MCF 10A (cell line): ENCODE results near the gene AP3D1. TPM values are rescaled to one million over a fixed set of nuclear protein-coding genes. Genes with fewer than 3 reads are reported as not detected.
A peak's percentile ranks its signal among the peaks of the same experiment; 100 is the strongest.

ENCODE experiments used
- BruUV-seq: library from RNA; stranded (reverse); fragments of 400-500 nt; replicated peaks from 2 replicates; lab custom pipeline; 2021; lab: Mats Ljungman, UMichigan
- CTCF ChIA-PET: fragments of 300-600 bp; sonication (Branson Sonifier 250); formaldehyde crosslinking; extraction: SDS; loops from one replicate; lab custom pipeline; 2021; ENCODE audit warnings: antibody characterized with exemption, inconsistent platforms; lab: Yijun Ruan, JAX
- POLR2A ChIA-PET: fragments of 300-600, 350-650 bp; sonication (Branson Sonifier 250); formaldehyde crosslinking; extraction: SDS; loops from one replicate; lab custom pipeline; 2020; ENCODE audit warnings: antibody characterized with exemption, inconsistent platforms; lab: Yijun Ruan, JAX
- DNase-seq: peaks from one replicate; pipeline ENCODE4 v3.0.0-alpha.2; 2018; ENCODE audit not compliant: unreplicated experiment
- H3K27ac Mint-ChIP-seq: one replicate; pipeline ENCODE4 v1.8.0; 2022; ENCODE audit warnings: mild to moderate bottlenecking, low read depth, mixed read lengths; ENCODE audit not compliant: unreplicated experiment
- H3K27me3 Mint-ChIP-seq: one replicate; pipeline ENCODE4 v1.8.0; 2022; ENCODE audit warnings: mixed read lengths; ENCODE audit not compliant: insufficient read depth, unreplicated experiment
- H3K36me3 Mint-ChIP-seq: one replicate; pipeline ENCODE4 v1.8.0; 2022; ENCODE audit warnings: mild to moderate bottlenecking, moderate library complexity, mixed read lengths; ENCODE audit not compliant: insufficient read depth, unreplicated experiment
- H3K4me1 Mint-ChIP-seq: one replicate; pipeline ENCODE4 v1.8.0; 2022; ENCODE audit warnings: mixed read lengths; ENCODE audit not compliant: insufficient read depth, unreplicated experiment
- H3K4me3 Mint-ChIP-seq: one replicate; pipeline ENCODE4 v1.8.0; 2022; ENCODE audit warnings: mild to moderate bottlenecking, moderate library complexity, mixed read lengths; ENCODE audit not compliant: unreplicated experiment
- H3K9me3 Mint-ChIP-seq: one replicate; pipeline ENCODE4 v1.8.0; 2022; ENCODE audit warnings: mixed read lengths; ENCODE audit not compliant: unreplicated experiment
- intact Hi-C: fragments of 100-400 bp; cut with micrococcal nuclease; formaldehyde crosslinking; loops from 2 replicates; pipeline ENCODE4 v1.14.1; 2022
- total RNA-seq: library from RNA; stranded (reverse); gene quantifications from 2 replicates; pipeline ENCODE4 v1.2.3, GENCODE V29; 2022
- TF ChIP-seq, protein P1 (sequence below): fragments of 200-600 bp; IDR thresholded peaks from one replicate; pipeline ENCODE4 v1.8.0; 2022; ENCODE audit warnings: antibody characterized with exemption, mild to moderate bottlenecking; ENCODE audit not compliant: unreplicated experiment

Gene AP3D1
- total RNA-seq, 1 experiment from 2014 or later: 181 TPM

DNA sequence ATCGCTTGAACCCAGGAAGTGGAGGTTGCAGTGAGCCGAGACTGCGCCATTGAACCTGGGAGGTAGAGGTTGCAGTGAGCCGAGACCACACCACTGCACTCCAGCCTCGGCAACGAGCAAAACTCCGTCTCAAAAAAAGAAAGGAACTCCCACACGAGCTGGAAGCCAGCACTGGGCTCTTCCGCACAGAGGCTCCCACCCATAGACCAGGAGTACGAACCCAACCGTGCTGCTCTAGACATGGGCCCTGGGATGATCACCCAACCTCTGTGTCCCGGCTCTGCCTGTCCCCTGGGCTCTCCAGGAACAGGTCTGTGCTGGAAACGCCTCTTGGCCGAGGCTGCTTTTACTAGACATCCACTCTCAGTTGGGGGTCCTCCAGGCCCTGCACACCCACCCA, 24.4 kb upstream of the AP3D1 start:
- ChIA-PET CTCF (interaction anchor here (1.0 kb wide), 1 partner anchor 20 kb away, joined by 8 read pairs; no protein-coding TSS in a partner anchor), POLR2A (interaction anchor here (0.7 kb wide), 1 partner anchor 45 kb away, joined by 3 read pairs; no protein-coding TSS in a partner anchor)
- H3K9me3 Mint-ChIP-seq: no peaks in the 10 kb centered on the region
- H3K4me3 Mint-ChIP-seq: no peak overlapping the region
- no TSS peak for BruUV-seq
- H3K27ac Mint-ChIP-seq: peak overlapping the region; percentile 82
- H3K36me3 Mint-ChIP-seq: peaks cover 20% of the 10 kb centered on the region
- DNase-seq: no peak
- H3K4me1 Mint-ChIP-seq: peaks cover 10% of the 10 kb centered on the region
- TF ChIP-seq, protein P1, sequence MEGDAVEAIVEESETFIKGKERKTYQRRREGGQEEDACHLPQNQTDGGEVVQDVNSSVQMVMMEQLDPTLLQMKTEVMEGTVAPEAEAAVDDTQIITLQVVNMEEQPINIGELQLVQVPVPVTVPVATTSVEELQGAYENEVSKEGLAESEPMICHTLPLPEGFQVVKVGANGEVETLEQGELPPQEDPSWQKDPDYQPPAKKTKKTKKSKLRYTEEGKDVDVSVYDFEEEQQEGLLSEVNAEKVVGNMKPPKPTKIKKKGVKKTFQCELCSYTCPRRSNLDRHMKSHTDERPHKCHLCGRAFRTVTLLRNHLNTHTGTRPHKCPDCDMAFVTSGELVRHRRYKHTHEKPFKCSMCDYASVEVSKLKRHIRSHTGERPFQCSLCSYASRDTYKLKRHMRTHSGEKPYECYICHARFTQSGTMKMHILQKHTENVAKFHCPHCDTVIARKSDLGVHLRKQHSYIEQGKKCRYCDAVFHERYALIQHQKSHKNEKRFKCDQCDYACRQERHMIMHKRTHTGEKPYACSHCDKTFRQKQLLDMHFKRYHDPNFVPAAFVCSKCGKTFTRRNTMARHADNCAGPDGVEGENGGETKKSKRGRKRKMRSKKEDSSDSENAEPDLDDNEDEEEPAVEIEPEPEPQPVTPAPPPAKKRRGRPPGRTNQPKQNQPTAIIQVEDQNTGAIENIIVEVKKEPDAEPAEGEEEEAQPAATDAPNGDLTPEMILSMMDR: no peak
- H3K27me3 Mint-ChIP-seq: no peaks in the 10 kb centered on the region
- intact Hi-C loops: no loop called here

DNA sequence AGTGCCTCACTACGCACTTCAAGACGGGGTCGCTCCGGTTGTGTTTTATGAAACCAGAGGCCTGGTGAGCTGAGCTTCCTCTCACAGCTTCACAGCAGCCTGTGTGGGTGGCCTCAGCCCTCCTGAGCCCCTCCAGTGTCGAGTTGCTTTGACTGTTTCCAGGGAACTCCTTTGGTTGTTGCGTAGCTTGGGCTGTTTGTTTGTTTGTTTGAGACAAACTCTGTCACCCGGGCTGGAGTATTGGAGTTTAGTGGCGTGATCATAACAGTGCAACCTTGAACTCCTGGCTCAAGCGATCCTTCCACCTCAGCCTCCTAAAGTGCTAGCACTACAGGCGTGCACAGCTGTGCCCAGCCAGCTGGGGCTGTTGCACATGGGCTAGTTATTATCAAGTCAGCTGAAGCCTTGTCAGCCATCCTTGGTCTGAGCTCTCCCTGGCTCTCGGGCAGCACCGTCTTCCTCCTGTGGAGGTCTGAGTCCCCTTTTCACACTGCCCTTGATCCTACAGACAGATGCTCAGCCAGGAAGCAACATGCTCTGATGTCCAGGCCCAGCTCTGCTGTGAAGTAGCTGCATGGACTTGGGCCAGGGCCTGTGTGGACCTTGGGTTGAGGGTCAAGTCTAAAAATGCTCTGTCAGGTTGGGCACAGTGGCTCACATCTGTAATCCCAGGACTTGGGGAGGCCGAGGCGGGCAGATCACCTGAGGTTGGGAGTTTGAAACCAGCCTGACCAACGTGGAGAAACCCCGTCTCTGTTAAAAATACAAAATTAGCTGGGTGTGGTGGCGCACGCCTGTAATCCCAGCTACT, 22.6 kb upstream of the AP3D1 start:
- ChIA-PET POLR2A (interaction anchor here (0.6 to 1.2 kb wide), 3 partner anchors 10 to 242 kb away, joined by 3 to 4 read pairs (median 4); partner anchors contain the start of gene DOT1L), CTCF (interaction anchor here (0.6 to 0.8 kb wide), 2 partner anchors 12 to 474 kb away, joined by 3 to 4 read pairs; no protein-coding TSS in a partner anchor)
- no peaks in the 10 kb centered on the region for H3K9me3 Mint-ChIP-seq
- intact Hi-C loops: no loop called here
- no peak overlapping the region for H3K27ac Mint-ChIP-seq
- TF ChIP-seq, protein P1: no peak
- peaks cover 11% of the 10 kb centered on the region for H3K36me3 Mint-ChIP-seq
- no peak overlapping the region for H3K4me3 Mint-ChIP-seq
- no peak for DNase-seq
- peaks cover 19% of the 10 kb centered on the region for H3K4me1 Mint-ChIP-seq
- BruUV-seq: no TSS peak
- H3K27me3 Mint-ChIP-seq: no peaks in the 10 kb centered on the region

DNA sequence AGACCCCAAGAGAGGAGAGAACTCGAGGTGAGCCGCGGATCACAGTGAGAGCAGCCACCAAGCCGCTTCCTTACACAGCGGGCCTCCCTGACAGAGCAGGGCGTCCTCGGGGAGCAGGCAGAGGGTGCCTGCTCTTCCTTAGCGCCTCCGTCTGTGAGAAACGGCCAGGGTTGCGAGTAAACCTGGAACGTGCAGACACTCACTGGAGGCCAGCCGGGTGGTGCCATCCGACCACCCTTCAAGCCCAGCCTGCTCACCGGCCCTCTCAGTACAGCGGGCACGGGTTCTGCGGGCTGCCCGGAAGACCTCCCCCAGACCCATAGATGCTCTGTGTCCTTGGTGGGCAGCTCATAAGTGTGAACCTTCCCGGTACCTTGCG, 22.0 kb upstream of the AP3D1 start:
- H3K9me3 Mint-ChIP-seq: no peaks in the 10 kb centered on the region
- peaks cover 11% of the 10 kb centered on the region for H3K36me3 Mint-ChIP-seq
- no peak overlapping the region for H3K4me3 Mint-ChIP-seq
- no peaks in the 10 kb centered on the region for H3K27me3 Mint-ChIP-seq
- no peak overlapping the region for H3K27ac Mint-ChIP-seq
- ChIA-PET POLR2A (interaction anchor here (0.6 to 1.2 kb wide), 3 partner anchors 10 to 242 kb away, joined by 3 to 4 read pairs (median 4); partner anchors contain the start of gene DOT1L), CTCF (no interaction called here)
- no peak for DNase-seq
- H3K4me1 Mint-ChIP-seq: peaks cover 25% of the 10 kb centered on the region
- no TSS peak for BruUV-seq
- intact Hi-C loops: no loop called here
- TF ChIP-seq, protein P1: no peak

DNA sequence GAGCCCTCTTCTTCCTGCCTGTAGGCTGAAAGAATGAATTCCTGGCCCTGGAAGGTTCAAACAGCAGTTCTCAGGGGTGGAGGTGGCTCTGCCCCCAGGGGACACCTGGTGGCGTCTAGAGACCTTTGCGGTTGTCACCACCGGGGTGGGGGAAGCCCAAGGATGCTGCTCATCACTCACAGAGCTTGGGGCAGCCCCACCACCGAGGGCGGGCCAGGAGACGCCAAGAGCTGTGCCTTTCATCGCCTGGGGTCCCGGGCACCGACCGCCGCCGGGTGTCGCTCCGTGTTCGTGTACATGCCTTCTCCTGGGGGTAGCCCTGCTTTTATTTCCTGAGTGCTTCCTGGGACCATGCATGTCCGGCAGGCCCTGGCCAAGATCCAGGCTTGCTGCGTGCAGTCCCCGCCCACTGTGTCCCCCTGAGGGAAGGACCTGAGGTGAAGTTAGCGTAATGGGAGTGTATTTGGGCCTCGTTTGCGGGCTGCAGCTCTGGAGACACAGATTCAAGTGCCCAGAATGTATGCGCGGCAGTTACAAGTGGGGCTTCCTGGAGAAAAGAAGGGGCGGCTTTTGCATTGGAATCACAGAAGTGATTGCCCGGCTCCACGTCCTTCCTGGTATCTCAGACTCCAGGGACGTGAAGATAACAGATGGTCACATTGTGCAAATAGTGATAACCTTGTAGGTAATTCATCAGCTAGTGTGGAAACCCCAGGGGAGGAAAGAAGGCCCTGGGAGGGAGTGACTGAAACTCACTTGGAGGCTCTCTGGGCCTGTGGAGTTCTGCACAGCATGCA, 20.2 kb upstream of the AP3D1 start:
- H3K27ac Mint-ChIP-seq: no peak overlapping the region
- no peaks in the 10 kb centered on the region for H3K27me3 Mint-ChIP-seq
- H3K4me3 Mint-ChIP-seq: no peak overlapping the region
- no peaks in the 10 kb centered on the region for H3K9me3 Mint-ChIP-seq
- no TSS peak for BruUV-seq
- ChIA-PET POLR2A (no interaction called here), CTCF (interaction anchor here (0.6 to 1.8 kb wide), 2 partner anchors 15 to 1095 kb away, joined by 3 to 5 read pairs; no protein-coding TSS in a partner anchor)
- TF ChIP-seq, protein P1: no peak
- intact Hi-C loops: no loop called here
- H3K36me3 Mint-ChIP-seq: peaks cover 11% of the 10 kb centered on the region
- peaks cover 26% of the 10 kb centered on the region for H3K4me1 Mint-ChIP-seq
- no peak for DNase-seq
